Activated CD4-positive, alpha-beta T cell treated with anti-CD3 and anti-CD28 coated beads for 48 hours (primary cell): ENCODE data around the gene C12orf76.

Source experiments
- DNase-seq: peaks from one replicate; pipeline ENCODE4 v3.0.0-alpha.2; 2020

Gene C12orf76

DNA sequence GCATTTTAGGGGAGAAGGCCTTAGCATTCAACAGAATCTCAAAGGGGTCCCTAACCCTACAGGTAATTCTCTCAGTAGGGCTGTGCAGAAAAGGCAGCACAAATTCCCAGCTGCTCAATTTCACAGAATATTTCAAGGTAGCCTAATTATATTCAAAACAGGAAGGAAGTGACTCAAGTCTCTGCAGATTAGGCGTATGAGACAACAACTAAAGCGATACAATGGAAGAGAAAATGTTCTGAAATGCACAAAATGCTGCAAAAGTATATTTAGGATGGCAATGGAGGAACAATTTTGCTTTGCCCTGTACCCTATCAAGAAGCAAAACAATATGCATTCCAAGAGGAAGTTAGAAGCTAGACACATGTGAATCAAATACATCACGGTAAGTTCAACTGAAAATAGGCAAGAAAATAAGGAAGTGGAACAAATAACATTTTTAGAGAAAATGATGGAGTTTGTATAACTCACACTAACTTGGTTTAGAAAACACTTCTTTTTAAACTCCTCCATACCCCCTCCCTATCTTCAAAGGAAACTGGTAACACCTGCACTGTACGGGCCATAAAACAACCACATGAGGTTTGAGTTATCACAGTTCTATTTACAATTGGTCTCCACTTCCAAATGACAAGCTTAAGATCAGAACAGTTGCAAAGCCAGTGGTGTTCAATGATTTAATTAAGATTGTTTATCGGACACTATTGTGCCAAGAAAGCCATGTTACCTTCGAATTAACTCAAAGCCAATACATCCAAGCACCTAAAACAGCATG, 53.7 kb downstream of the C12orf76 start:
- no peak for DNase-seq

DNA sequence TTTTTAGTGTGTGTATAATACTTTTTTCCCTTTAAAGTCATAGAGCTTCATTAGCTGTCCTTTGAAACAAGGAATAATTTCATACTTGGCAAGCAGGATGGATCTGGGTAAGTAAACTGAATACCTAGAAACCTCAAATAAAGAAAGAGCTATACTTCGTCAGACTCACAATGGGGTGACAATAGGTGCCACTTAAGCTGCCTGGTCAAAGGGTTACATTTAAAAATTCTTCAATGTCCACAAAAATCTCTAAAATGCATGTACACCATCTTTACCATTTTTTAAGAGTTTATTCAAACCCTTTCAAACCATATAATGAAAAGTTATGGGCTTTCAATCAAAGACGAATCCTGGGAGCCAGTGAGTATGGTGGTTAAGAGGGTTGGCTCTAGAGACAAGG, 55.2 kb downstream of the C12orf76 start:
- DNase-seq, result no peak

DNA sequence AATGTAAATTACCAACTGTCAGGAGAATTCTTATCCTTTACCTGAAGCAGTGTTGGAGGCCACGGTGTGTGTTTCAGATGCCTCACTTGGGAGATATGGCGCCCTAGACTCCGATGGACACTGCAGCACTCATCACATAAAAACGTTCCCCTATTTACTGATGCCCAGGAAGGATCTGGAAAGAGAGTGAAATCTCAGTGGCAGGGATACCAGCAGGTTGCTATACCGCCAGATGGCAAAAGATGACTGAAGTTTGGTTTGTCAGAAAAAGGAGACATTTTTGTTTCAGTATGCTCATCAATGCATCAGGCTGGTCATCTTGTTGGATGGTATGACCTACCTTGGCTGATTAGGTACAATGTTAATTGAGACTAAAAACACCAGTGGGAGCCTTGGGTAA, 56.7 kb downstream of the C12orf76 start:
- no peak for DNase-seq
